PC-3 (cell line): ENCODE results near the gene HS3ST5. TPM values are rescaled to one million over a fixed set of nuclear protein-coding genes. Genes with fewer than 3 reads are reported as not detected.
"Not testable (repeated sequence)": the region's sequence is repeated elsewhere in the genome, so short reads cannot be mapped to it uniquely, and the experiment has no call there.

Experiments used
- ATAC-seq: fragments of 200-7000 bp; cut with Tn5 transposase; 2 replicates; pipeline ENCODE4 v1.9.1; 2020; ENCODE audit warnings: mild to moderate bottlenecking, moderate library complexity
- BruUV-seq: library from RNA; stranded (reverse); fragments of 400-500 nt; replicated peaks from 2 replicates; lab custom pipeline; 2021; lab: Mats Ljungman, UMichigan
- CTCF ChIA-PET: fragments of 300-600 bp; sonication (Branson Sonifier 250); formaldehyde crosslinking; loops from one replicate; lab custom pipeline; 2022; ENCODE audit warnings: antibody characterized with exemption; lab: Charles Lee
- POLR2A ChIA-PET: fragments of 300-600 bp; sonication (Branson Sonifier 250); formaldehyde crosslinking; loops from one replicate; lab custom pipeline; 2022; ENCODE audit warnings: antibody characterized with exemption; ENCODE audit not compliant: unreplicated experiment; lab: Charles Lee
- DNase-seq: peaks from one replicate; pipeline ENCODE4 v3.0.0-alpha.2; 2015
- H2AFZ ChIP-seq: fragments of 300-600 bp; sonication (generic); 2 replicates; pipeline ENCODE4 v1.6.0; 2016; ENCODE audit warnings: antibody characterized with exemption, low read length
- H3F3A ChIP-seq: fragments of 300-600 bp; sonication (generic); one replicate; pipeline ENCODE4 v1.6.0; 2017; ENCODE audit warnings: antibody characterized with exemption, low read length, control low read depth, mild to moderate bottlenecking; ENCODE audit not compliant: unreplicated experiment
- H3K27ac ChIP-seq: fragments of 300-600 bp; sonication (generic); 2 replicates; pipeline ENCODE4 v1.5.1; 2016; ENCODE audit warnings: mild to moderate bottlenecking, low read length
- H3K27me3 ChIP-seq: fragments of 300-600 bp; sonication (generic); 2 replicates; pipeline ENCODE4 v1.6.1; 2016; ENCODE audit warnings: low read length, mixed read lengths
- H3K36me3 ChIP-seq: fragments of 300-600 bp; sonication (generic); 2 replicates; pipeline ENCODE4 v1.6.1; 2016; ENCODE audit warnings: low read depth, mixed run types, low read length, mixed read lengths
- H3K4me1 ChIP-seq: fragments of 300-600 bp; sonication (generic); 2 replicates; pipeline ENCODE4 v1.5.1; 2016; ENCODE audit warnings: low read length; ENCODE audit not compliant: insufficient read depth
- H3K4me2 ChIP-seq: fragments of 300-600 bp; sonication (generic); 2 replicates; pipeline ENCODE4 v1.6.0; 2016; ENCODE audit warnings: low read length
- H3K4me3 ChIP-seq: fragments of 300-600 bp; sonication (generic); 2 replicates; pipeline ENCODE4 v1.5.1; 2016; ENCODE audit warnings: mild to moderate bottlenecking, low read length, mixed read lengths
- H3K79me2 ChIP-seq: fragments of 300-600 bp; sonication (generic); 2 replicates; pipeline ENCODE4 v1.6.1; 2017; ENCODE audit warnings: low read length, mixed read lengths
- H3K9ac ChIP-seq: fragments of 300-600 bp; sonication (generic); 2 replicates; pipeline ENCODE4 v1.6.0; 2016; ENCODE audit warnings: mild to moderate bottlenecking, low read length
- H3K9me2 ChIP-seq: fragments of 300-600 bp; sonication (generic); replicated peaks from 2 replicates; pipeline ENCODE4 v1.6.1; 2016; ENCODE audit warnings: mixed run types, low read length, mixed read lengths
- H3K9me3 ChIP-seq: fragments of 300-600 bp; sonication (generic); 2 replicates; pipeline ENCODE4 v1.6.1; 2016; ENCODE audit warnings: low read length, mixed read lengths
- H4K20me1 ChIP-seq: fragments of 300-600 bp; sonication (generic); 2 replicates; pipeline ENCODE4 v1.6.1; 2016; ENCODE audit warnings: low read length, mixed read lengths
- CTCF ChIP-seq: fragments of 300-600 bp; sonication (generic); conservative IDR thresholded peaks from 2 replicates; pipeline ENCODE4 v1.5.1; 2017; ENCODE audit warnings: antibody characterized with exemption, low read depth, mild to moderate bottlenecking, low read length
- EZH2 ChIP-seq: fragments of 300-600 bp; sonication (generic); IDR thresholded peaks from one replicate; pipeline ENCODE4 v1.6.1; 2017; ENCODE audit warnings: antibody characterized with exemption, mild to moderate bottlenecking, low read length; ENCODE audit not compliant: unreplicated experiment
- EZH2phosphoT487 ChIP-seq: fragments of 300-600 bp; sonication (generic); IDR thresholded peaks from 2 replicates; pipeline ENCODE4 v1.6.1; 2018; ENCODE audit warnings: mild to moderate bottlenecking, antibody characterized with exemption, low read length, borderline replicate concordance
- intact Hi-C: fragments of 100-400 bp; cut with micrococcal nuclease; formaldehyde crosslinking; loops from 2 replicates; pipeline ENCODE4 v1.9.0; 2023
- total RNA-seq: library from RNA; depleted of rRNA; stranded (reverse); fragments of >200 nt; gene quantifications from 2 replicates; pipeline ENCODE4 v1.2.3, GENCODE V29; 2014

The HS3ST5 gene
- total RNA-seq, 1 experiment from 2014 or later = 1.2 TPM

- Histone ChIP-seq H3F3A (no peaks in the 10 kb centered on the region), H3K4me3 (no peak overlapping the region), H2AFZ (no peak overlapping the region), H3K4me1 (no peaks in the 10 kb centered on the region), H3K27me3 (no peaks in the 10 kb centered on the region), H3K9me2 (no peaks in the 10 kb centered on the region), H3K27ac (no peak overlapping the region), H3K79me2 (no peaks in the 10 kb centered on the region), H3K4me2 (no peak overlapping the region), H3K9me3 (no peaks in the 10 kb centered on the region), H3K36me3 (no peaks in the 10 kb centered on the region), H4K20me1 (no peaks in the 10 kb centered on the region), H3K9ac (no peak overlapping the region)
- no peak for DNase-seq
- ChIA-PET POLR2A (no interaction called here), CTCF (no interaction called here)
- TF ChIP-seq EZH2 (no peak), EZH2phosphoT487 (no peak), CTCF (no peak)
- no TSS peak for BruUV-seq
- intact Hi-C loops = no loop called here
- no peak for ATAC-seq
These were observed 261.1 kb downstream of the HS3ST5 start for GRCh38 chr6:114081730-114082129.

GRCh38 chr6:114080891-114081510 is 261.8 kb downstream of the HS3ST5 start:
- no peaks in the 10 kb centered on the region for H3K36me3 ChIP-seq
- ChIA-PET POLR2A (no interaction called here), CTCF (no interaction called here)
- no peaks in the 10 kb centered on the region for H3K4me1 ChIP-seq
- H3K79me2 ChIP-seq = no peaks in the 10 kb centered on the region
- no peaks in the 10 kb centered on the region for H3K9me2 ChIP-seq
- ATAC-seq (no peak), DNase-seq (no peak)
- TF ChIP-seq EZH2 = no peak
- H3K9me3 ChIP-seq = no peaks in the 10 kb centered on the region
- H3F3A ChIP-seq = no peaks in the 10 kb centered on the region
- H2AFZ ChIP-seq = no peak overlapping the region
- H3K4me3 ChIP-seq = no peak overlapping the region
- H3K27ac ChIP-seq = no peak overlapping the region
- no peak overlapping the region for H3K9ac ChIP-seq
- intact Hi-C loops = no loop called here
- no TSS peak for BruUV-seq
- H4K20me1 ChIP-seq = no peaks in the 10 kb centered on the region
- H3K4me2 ChIP-seq = no peak overlapping the region
- H3K27me3 ChIP-seq = no peaks in the 10 kb centered on the region

- H3K27ac ChIP-seq, H3K4me1 ChIP-seq, H3K4me2 ChIP-seq, H3K27me3 ChIP-seq, H3K9me3 ChIP-seq, H3F3A ChIP-seq, H2AFZ ChIP-seq, H3K4me3 ChIP-seq, intact Hi-C loops, CTCF ChIA-PET, H3K79me2 ChIP-seq, BruUV-seq, H3K9me2 ChIP-seq, DNase-seq, H3K36me3 ChIP-seq, POLR2A ChIA-PET, H3K9ac ChIP-seq, ATAC-seq, H4K20me1 ChIP-seq: not testable (repeated sequence)
These were observed 262.4 kb downstream of the HS3ST5 start for GRCh38 chr6:114080410-114080809.

DNA sequence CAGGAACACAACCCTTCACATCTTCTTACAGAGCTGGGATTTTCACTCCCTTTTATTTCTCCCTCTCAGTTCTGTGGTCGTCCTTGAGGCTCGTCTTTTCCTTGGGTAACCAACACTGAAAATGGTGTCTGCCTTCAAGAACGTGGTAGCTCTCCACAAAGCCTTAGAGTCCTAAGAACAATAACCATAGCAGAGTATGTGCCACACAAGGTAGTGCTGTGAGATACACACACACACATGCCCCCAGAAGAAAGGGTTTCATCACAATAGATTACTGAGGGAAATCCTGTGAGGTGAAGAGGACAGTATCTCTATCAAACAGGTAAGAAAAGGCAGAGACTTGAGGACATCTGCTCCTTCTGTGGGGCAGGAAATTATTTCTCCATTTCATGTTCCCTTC is 267.0 kb downstream of the HS3ST5 start:
- TF ChIP-seq EZH2phosphoT487 (no peak), EZH2 (no peak), CTCF (no peak)
- Histone ChIP-seq H3K27ac (no peak overlapping the region), H3K9ac (no peak overlapping the region), H3K9me3 (no peaks in the 10 kb centered on the region), H3K4me3 (no peak overlapping the region), H4K20me1 (no peaks in the 10 kb centered on the region), H3K4me2 (no peak overlapping the region), H3K9me2 (no peaks in the 10 kb centered on the region), H2AFZ (no peak overlapping the region), H3F3A (no peaks in the 10 kb centered on the region), H3K79me2 (no peaks in the 10 kb centered on the region), H3K27me3 (no peaks in the 10 kb centered on the region), H3K36me3 (no peaks in the 10 kb centered on the region), H3K4me1 (no peaks in the 10 kb centered on the region)
- BruUV-seq = no TSS peak
- ATAC-seq = no peak
- no peak for DNase-seq
- intact Hi-C loops = no loop called here
- POLR2A ChIA-PET = no interaction called here
- CTCF ChIA-PET = no interaction called here
